ENCODE results near the gene ANAPC4. TPM values are rescaled to one million over a fixed set of nuclear protein-coding genes. Genes with fewer than 3 reads are reported as not detected.

The ANAPC4 gene
- total RNA-seq, 4 donors from 2014 or later = 17.2 to 25.3 (median 19.0) TPM

GRCh38 chr4:25345744-25346143, 31.3 kb upstream of the ANAPC4 start:
- no peak for TF ChIP-seq CTCF (IDR thresholded peaks at IDR 0.05)
- no peak for TF ChIP-seq POLR2AphosphoS5 (IDR thresholded peaks at IDR 0.05)
- TF ChIP-seq POLR2A (IDR thresholded peaks at IDR 0.05; ENCODE audit: low read depth) = no peak
- no peak for TF ChIP-seq EP300 (IDR thresholded peaks at IDR 0.05)
- peaks cover 0 to 15% (median 3%) of the 10 kb centered on the region in 4 donors for H3K36me3 ChIP-seq
- H3K9me3 ChIP-seq = no peaks in the 10 kb centered on the region

GRCh38 chr4:25346913-25347312, 30.1 kb upstream of the ANAPC4 start:
- H3K4me3 ChIP-seq = no peak overlapping the region

More at GRCh38 chr4:25345744-25346143, 31.3 kb upstream of the ANAPC4 start:
- no peaks in the 10 kb centered on the region for H3K4me1 ChIP-seq
- 72% methylated on average over 5 of the region's 5 CpGs for WGBS
- no peak overlapping the region for H3K4me3 ChIP-seq
- DNase-seq (ENCODE audit: extremely low spot score) = no peak
- H3K27ac ChIP-seq (replicated peaks in 1 of 4) = no peak overlapping the region
- no peaks in the 10 kb centered on the region for H3K27me3 ChIP-seq
- intact Hi-C loops (cut with DNase I) = no loop called here

GRCh38 chr4:25347473-25347872, 29.6 kb upstream of the ANAPC4 start:
- no peak for DNase-seq (ENCODE audit: extremely low spot score)
- Histone ChIP-seq H3K9me3 (no peaks in the 10 kb centered on the region), H3K4me3 (no peak overlapping the region), H3K27ac (replicated peaks in 1 of 4) (no peak overlapping the region), H3K4me1 (no peaks in the 10 kb centered on the region), H3K36me3 (peaks cover 0 to 30% (median 9%) of the 10 kb centered on the region in 4 donors), H3K27me3 (no peaks in the 10 kb centered on the region)
- WGBS = 85% methylated on average over 2 of the region's 2 CpGs
- TF ChIP-seq EP300 (IDR thresholded peaks at IDR 0.05) (no peak), CTCF (IDR thresholded peaks at IDR 0.05) (no peak)
- intact Hi-C loops (cut with DNase I) = no loop called here

More at GRCh38 chr4:25346913-25347312, 30.1 kb upstream of the ANAPC4 start:
- DNase-seq (ENCODE audit: extremely low spot score) = no peak
- TF ChIP-seq POLR2AphosphoS5 (IDR thresholded peaks at IDR 0.05) = no peak
- TF ChIP-seq EP300 (IDR thresholded peaks at IDR 0.05) = no peak
- TF ChIP-seq POLR2A (IDR thresholded peaks at IDR 0.05; ENCODE audit: low read depth) = no peak
- no peak for TF ChIP-seq CTCF (IDR thresholded peaks at IDR 0.05)
- peaks cover 0 to 26% (median 7%) of the 10 kb centered on the region in 4 donors for H3K36me3 ChIP-seq
- no peaks in the 10 kb centered on the region for H3K4me1 ChIP-seq
- no peaks in the 10 kb centered on the region for H3K9me3 ChIP-seq
- H3K27ac ChIP-seq (replicated peaks in 1 of 4) = no peak overlapping the region
- WGBS = 99% methylated on average over 3 of the region's 3 CpGs
- H3K27me3 ChIP-seq = no peaks in the 10 kb centered on the region
- intact Hi-C loops (cut with DNase I) = no loop called here

- TF ChIP-seq POLR2A (IDR thresholded peaks at IDR 0.05; ENCODE audit: low read depth) (no peak), CTCF (IDR thresholded peaks at IDR 0.05) (no peak), EP300 (IDR thresholded peaks at IDR 0.05) (no peak), POLR2AphosphoS5 (IDR thresholded peaks at IDR 0.05) (no peak)
- H3K36me3 ChIP-seq = peaks cover 0 to 32% (median 9%) of the 10 kb centered on the region in 4 donors
- intact Hi-C loops (cut with DNase I) = no loop called here
- H3K4me3 ChIP-seq = no peak overlapping the region
- 74% methylated on average over 2 of the region's 2 CpGs for WGBS
- H3K4me1 ChIP-seq = no peaks in the 10 kb centered on the region
- no peaks in the 10 kb centered on the region for H3K9me3 ChIP-seq
- no peak overlapping the region for H3K27ac ChIP-seq (replicated peaks in 1 of 4)
- DNase-seq (ENCODE audit: extremely low spot score) = no peak
- no peaks in the 10 kb centered on the region for H3K27me3 ChIP-seq
These were observed 29.1 kb upstream of the ANAPC4 start for GRCh38 chr4:25347971-25348370.

GRCh38 chr4:25350561-25350960, 26.5 kb upstream of the ANAPC4 start:
- TF ChIP-seq EP300 (IDR thresholded peaks at IDR 0.05) = no peak
- no peak for TF ChIP-seq POLR2A (IDR thresholded peaks at IDR 0.05; ENCODE audit: low read depth)
- no peak for TF ChIP-seq CTCF (IDR thresholded peaks at IDR 0.05)
- no peak for TF ChIP-seq POLR2AphosphoS5 (IDR thresholded peaks at IDR 0.05)
- H3K27me3 ChIP-seq = no peaks in the 10 kb centered on the region
- DNase-seq (ENCODE audit: extremely low spot score) = no peak
- WGBS = 91% methylated on average over 2 of the region's 2 CpGs
- no peak overlapping the region for H3K27ac ChIP-seq (replicated peaks in 1 of 4)
- peaks cover 0 to 32% (median 9%) of the 10 kb centered on the region in 4 donors for H3K36me3 ChIP-seq
- H3K4me1 ChIP-seq = no peaks in the 10 kb centered on the region
- H3K9me3 ChIP-seq = no peaks in the 10 kb centered on the region
- intact Hi-C loops (cut with DNase I) = no loop called here
- H3K4me3 ChIP-seq = no peak overlapping the region
